HG02610 (cell line): ENCODE measurements around the gene ARHGEF1.

Experiments used
- ATAC-seq: cut with Tn5 transposase; IDR thresholded peaks from one replicate; pipeline ENCODE4 v1.9.1; 2021; ENCODE audit warnings: mild to moderate bottlenecking, moderate library complexity; ENCODE audit not compliant: unreplicated experiment

The ARHGEF1 gene, protein sequence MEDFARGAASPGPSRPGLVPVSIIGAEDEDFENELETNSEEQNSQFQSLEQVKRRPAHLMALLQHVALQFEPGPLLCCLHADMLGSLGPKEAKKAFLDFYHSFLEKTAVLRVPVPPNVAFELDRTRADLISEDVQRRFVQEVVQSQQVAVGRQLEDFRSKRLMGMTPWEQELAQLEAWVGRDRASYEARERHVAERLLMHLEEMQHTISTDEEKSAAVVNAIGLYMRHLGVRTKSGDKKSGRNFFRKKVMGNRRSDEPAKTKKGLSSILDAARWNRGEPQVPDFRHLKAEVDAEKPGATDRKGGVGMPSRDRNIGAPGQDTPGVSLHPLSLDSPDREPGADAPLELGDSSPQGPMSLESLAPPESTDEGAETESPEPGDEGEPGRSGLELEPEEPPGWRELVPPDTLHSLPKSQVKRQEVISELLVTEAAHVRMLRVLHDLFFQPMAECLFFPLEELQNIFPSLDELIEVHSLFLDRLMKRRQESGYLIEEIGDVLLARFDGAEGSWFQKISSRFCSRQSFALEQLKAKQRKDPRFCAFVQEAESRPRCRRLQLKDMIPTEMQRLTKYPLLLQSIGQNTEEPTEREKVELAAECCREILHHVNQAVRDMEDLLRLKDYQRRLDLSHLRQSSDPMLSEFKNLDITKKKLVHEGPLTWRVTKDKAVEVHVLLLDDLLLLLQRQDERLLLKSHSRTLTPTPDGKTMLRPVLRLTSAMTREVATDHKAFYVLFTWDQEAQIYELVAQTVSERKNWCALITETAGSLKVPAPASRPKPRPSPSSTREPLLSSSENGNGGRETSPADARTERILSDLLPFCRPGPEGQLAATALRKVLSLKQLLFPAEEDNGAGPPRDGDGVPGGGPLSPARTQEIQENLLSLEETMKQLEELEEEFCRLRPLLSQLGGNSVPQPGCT

DNA sequence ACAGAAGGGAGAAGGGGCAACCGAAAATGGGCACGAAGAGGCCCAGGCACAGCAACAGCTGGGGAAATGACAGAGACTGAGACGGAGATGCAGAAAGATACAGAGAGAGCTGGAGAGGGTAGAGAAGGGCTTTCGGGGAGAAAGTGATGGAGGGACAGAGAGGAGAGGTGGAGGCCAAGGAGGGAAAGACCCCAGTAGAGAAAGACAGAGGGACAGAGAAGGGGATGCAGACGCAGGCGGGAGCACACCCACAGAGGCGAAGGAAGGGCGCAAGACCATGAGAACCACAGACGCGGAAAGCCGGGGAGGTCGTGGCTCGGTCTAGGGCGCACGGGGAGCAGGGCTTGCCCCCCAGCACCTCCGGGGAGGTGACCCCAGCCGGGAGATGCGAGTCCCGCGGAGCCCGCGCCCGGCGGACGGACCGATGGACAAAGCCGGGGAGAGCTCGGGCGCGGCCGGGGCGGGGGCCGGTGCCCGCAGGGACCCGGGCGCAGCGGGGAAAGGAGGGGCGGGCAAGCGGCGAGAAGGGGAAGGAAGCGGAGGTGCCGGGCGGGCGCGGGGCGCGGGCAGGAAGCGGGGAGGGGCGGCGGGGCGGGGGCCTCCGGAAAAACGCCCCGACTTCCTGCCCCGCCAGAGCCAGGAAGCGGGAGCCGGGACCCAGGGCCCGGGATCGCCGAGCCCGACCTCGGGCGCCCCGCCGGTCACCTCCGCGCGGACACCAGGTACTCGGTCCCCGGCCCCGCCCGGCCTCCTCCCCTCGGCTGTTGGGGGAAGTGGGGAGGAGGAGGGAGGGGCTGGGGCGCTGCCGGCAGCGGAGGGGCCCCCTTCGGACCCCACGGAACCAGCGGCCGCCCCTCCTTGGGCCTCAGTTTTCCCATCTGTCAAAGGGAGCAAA is at the start of gene ARHGEF1:
Gene ARHGEF1 (plus strand): TSS at position 617 of the 895 bp plus-strand sequence. CDS start 4,899 bp downstream, outside the sequence.
- no peak for ATAC-seq

DNA sequence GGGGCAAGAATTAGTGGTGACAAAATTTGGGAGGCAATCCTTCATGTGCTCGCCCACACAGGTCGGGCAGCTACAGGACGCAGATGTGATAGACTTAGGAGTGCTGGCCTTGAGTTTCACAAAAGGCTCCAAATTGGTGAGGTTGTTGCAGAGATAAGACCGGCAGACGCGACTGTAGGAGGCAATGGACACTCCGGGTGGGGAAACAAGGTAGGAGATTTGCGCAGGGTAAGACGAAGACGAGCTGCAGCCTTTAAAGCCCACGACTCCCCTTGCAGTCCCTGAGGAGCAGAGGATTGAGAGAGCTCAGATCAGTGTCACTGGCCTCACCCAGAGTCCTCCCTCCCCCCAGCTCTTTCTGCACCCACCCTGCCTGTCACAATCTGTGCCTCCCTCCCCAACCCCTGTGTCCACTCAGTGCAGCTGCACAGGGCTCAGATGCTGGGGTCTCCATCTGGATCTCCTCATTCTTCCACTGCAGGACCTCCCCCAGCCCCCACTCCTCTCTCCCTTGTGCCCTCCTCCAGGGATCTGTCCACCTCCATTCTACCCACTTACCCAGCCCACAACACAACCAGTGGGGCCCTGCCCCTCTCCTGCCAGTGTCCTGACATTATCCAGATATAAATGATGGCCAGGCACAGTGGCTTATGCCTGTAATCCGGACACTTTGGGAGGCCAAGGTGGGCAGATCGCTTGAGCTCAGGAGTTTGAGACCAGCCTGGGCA is 44.8 kb upstream of the ARHGEF1 start:
- ATAC-seq: no peak

DNA sequence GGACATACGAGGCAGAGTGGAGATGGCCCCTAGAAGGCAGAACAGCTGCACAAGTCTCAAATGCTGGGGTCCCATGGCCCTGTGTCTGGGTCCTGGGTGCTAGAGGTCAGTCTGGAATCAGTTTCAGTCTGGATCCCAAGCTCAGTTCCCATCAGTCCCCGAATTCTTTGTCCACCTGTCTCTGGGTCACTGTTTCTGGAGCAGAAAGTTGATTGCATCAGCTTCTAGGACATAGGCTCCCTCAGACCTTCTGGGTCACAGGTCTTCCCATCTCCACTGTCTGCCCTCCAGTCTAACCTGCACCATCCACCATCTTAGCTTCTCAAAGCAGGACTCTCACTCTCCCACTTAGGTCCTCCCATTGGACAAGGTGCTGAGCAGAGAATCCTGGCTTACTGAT is 43.8 kb upstream of the ARHGEF1 start:
- no peak for ATAC-seq

DNA sequence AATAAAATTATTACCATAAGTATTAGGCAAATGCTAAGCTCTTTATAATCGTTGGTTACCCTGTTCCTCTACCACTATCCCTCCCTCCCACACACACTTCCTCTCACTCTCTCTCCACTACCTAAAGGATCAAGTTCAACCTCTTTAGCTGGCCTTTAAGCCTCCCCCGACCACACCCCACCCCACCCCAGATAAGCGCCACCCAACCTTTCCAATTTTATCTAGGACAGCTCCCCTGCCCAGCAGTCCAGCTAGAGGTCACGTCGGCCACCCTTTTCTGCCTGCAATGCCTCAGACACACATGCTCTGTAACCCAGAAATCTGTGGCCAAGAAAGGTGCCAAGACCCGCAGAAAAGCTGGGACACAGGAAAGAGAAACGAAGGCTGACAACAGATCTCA is 39.6 kb upstream of the ARHGEF1 start:
- ATAC-seq: no peak

DNA sequence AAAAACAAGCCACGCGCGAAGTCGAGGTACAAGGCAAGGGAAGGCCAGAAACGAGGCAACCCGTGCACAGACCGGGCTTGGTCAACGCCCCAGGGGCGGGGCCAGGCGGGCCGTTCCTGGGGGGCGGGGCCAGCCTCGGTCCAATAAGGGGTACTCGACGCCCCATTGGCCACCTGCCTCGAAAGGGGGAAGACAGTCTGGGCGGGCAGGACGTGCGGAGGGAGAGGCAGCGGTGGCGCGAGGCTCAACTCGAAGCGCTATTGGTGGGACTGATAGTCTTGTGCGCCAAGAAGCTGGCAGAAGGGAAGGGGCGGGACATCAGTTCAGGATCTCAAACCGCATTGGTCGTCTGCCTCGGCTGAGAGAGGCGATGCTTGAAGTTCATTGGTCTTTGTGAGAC is 38.4 kb upstream of the ARHGEF1 start, which contains the start of gene LYPD4:
Gene LYPD4 (minus strand): TSS at position 83 of the 400 bp plus-strand sequence. CDS start 5,398 bp downstream, outside the sequence.
- no peak for ATAC-seq

DNA sequence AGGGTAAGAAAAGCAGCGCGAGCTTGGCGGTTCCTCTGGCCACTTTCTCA is 38.2 kb upstream of the ARHGEF1 start, which contains the start of gene DMRTC2:
Gene DMRTC2 (plus strand): TSS at position 42 of the 50 bp plus-strand sequence. CDS start 2,387 bp downstream, outside the sequence.
- ATAC-seq: no peak

DNA sequence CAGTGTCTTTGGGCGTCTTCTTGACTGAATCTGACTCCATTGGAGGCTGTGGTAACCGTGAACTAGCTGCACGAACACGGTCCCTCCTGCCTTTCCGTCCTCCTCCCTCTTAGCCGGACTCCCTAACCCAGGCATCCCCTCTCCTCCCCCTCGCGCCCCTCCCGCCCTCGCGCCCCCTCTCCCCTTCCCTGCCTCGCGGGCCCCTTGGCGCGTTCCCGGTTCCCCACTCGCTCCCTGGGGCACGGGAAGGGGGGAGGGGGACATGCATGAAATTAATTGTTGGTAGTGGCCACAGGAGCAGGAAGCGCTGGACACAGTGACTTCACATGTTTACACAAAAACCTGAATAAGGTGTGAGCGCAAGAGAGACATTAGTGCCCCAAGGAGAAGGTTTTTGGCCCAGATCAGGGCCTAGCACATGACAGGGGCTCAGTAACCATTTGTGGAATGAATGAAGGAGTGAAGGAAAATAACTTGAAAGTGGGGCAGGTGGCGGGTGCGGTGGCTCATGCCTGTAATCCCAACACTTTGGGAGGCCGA is 37.9 kb upstream of the ARHGEF1 start:
- no peak for ATAC-seq

DNA sequence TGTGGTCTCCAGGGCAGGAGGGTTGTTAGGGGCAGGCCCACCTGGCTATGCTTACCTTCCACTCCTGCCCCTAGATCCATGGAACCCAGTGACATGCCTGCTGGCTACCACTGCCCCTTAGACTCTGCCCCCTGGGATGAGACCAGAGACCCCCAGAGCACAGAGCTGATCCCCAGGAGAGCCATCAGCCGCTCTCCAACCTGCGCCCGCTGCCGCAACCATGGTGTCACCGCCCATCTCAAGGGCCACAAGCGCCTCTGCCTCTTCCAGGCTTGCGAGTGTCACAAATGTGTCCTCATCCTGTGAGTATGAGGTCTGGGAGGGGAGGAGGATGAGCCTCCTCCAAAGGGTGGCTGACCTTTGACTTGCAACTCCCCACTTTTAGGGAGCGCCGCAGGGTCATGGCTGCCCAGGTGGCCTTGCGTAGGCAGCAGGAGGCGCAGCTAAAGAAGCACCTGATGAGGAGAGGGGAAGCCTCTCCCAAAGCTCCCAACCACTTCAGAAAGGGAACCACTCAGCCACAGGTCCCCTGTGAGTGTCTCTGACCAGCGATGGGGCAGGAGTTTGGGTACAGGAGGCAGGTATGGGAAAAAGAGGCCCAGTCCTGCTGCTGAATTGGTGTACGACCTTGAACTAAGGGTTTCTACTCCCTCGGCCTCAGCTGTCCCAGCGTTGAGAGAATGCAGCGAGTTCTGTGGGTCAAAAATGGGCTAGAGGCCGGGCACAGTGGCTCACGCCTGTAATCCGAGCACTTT is 35.5 kb upstream of the ARHGEF1 start:
- ATAC-seq: no peak

DNA sequence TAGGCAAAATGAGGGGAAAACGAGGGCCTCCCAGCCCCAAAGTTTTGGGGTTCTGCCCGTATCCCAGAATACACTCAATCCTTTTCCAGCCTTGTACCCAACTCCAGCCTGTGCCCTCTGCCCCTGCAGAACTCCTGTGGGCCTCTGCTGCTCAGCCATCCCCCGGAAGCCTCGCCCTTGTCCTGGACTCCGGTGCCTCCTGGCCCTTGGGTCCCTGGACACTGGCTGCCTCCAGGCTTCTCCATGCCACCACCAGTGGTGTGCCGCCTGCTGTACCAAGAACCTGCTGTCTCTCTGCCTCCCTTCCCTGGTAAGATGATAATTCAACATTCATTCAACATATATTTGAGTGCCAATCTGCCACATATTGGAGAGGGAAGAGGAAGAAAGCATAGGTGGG is 34.3 kb upstream of the ARHGEF1 start:
- no peak for ATAC-seq

DNA sequence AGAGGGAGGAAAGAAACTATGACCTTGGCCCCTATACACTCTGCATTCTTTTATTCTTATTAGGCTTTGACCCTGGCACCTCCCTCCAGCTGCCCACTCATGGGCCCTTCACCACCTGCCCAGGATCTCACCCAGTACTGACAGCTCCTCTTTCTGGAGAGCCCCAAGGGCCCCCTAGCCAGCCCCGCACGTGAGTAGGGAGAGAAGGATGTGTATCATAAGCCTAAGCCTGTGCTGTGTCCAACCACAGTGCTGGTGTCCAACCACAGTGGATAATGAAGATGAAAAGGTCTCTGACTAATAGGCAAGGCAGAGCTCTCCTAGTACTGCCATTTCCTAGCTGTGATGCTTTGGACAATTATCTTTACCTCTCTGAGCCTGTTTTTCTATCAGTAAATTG is 33.9 kb upstream of the ARHGEF1 start:
- no peak for ATAC-seq

DNA sequence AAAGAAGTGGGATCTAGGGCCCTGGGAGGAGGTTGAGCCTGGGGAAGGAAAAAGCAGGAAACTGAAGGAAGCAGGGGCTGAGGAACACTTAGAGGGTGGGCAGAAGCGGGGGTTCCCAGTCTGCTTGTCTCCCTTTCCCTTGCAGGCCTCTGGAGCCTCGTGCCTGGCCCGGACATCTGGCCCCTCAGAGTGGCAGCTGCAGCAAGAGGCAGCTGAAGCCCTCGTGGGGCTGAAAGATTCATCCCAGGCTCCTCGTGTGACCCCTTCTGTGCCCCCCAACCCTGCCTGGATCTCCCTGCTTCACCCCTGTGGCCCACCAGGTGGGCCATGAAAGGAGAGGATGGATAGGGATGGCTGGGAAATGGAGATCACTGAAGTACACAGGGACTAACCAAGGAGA is 32.6 kb upstream of the ARHGEF1 start:
- no peak for ATAC-seq

DNA sequence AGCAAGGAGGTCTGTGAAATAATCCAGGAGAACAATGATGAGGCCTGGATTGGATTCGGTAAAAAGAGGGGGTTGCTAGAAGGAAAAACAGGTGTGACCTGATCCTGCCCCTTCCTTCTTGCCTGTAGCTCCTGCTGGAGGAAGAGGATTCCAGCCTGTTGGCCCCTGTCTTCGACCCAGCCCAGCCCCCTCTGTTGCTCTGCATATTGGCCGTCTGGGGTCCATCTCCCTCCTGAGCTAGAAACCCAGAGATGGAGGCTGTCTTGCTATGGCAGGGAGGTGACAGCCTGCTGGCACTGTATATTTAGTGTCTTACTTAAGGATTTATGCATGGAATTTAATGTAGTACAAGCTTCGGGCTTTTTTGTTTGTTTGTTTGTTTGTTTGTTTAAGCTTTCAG is 31.5 kb upstream of the ARHGEF1 start:
- no peak for ATAC-seq

DNA sequence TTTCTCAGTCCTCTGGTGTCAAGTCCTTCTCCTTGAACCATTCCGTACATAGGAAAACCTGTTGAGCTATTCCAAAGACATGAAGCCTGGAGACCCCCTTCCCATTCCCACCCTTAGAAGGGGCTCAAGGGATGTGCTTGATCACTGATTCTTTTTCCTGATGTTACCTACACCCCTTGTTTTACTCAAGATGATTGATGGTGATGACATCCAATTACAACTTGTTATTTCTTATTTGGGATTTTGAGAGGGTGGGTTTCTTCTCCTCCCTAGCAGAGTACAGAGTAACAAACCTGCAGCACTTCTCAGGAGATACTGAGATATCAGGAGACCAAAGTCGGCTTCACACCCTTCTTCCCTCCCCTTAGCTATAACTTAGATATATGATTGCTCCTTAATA is 29.6 kb upstream of the ARHGEF1 start:
- no peak for ATAC-seq

DNA sequence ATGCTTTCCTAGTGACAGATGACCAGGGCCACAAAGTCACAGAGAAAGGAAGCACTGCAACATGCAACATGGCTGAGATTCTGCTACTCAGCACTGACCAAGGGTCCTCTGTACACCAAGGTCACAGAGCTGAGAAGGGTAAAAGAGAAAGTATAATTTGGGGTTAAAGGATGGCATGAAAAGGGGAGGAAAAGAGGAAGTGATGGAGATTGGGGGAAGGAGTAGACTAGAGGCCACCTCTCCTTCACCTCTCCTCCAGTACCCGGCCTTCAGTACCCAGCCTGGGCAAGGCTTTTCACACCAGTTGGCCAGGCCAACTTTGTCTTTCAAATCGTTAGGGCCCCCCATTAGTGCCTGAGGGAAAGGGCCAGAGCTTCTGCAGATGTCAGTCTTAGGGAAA is 29.2 kb upstream of the ARHGEF1 start:
- no peak for ATAC-seq

DNA sequence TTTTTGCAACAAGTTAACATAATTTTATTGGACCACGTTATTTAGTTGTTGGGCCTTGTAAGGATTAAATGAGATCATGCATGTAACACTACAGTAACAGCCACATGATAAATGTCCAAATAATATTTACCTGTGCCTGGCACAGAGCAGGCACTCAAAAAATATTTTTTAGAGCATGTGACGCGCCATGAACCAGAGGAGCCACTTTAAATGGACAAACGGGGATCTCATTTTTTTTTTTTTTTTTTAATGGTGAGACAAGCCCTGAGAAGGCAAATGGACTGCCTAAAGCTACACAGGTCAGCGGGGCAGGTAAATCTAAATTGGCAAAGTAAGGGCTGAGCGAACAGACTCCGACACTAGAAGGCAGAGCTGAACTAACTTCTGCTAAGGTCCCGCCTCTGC is 23.8 kb upstream of the ARHGEF1 start:
- no peak for ATAC-seq

DNA sequence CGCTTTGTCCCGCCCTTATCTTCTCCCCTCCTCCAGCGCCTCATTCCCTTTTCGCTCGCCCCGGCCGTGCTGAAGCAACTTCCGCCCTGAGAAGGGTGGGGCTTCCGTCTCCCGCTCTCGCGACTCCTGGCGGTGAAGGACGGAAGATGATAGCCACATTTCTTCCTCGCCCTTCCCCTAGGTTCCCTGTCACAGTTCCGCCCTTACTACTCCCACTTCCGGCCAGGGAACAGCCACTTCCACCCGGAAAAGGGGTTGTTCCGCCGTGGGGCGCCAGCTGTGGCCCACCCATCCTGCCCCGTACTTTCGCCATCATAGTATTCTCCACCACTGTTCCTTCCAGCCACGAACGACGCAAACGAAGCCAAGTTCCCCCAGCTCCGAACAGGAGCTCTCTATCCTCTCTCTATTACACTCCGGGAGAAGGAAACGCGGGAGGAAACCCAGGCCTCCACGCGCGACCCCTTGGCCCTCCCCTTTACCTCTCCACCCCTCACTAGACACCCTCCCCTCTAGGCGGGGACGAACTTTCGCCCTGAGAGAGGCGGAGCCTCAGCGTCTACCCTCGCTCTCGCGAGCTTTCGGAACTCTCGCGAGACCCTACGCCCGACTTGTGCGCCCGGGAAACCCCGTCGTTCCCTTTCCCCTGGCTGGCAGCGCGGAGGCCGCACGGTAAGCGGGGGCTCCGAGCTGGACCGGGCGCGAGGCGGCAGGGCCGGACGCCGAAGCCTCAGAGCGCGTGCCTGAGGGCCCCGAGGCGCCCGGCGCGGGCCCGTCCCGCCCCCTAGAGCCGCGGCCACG is 23.2 kb upstream of the ARHGEF1 start, which contains the start of gene RPS19:
Gene RPS19 (plus strand): TSS at position 638 of the 801 bp plus-strand sequence. CDS start 520 bp downstream, outside the sequence.
- ATAC-seq: peak; percentile 70

DNA sequence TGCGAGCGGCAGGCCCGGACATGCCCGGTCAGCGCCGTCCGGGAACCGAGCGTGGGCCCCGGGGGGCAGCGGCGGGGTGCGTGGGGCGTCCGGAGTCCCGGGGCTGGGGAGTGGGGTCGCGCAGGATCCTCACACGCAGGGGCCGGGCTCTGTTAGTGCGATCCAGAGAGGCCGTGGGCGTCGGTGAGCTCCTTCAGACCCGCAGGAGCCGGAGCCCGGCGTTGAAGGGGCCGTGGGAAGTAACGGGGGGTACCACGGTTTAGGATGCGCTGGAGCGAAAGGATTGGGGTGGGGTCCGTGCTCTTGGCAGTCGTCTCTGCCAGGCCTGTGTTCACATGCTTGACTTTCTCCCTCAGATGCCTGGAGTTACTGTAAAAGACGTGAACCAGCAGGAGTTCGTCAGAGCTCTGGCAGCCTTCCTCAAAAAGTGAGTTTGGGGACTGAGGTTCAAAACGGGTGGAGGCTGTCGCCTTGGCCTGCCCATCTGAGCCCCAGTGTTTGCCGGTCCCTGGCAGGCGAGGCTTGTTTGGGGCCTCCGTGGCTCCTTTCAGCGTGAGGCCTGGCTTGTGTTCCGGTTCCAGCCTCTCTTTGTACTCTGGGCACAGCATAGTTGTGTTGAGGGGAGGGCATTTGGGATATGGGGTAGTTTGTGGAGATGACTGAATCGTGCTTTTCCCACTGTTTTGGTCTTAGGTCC is 22.4 kb upstream of the ARHGEF1 start:
- no peak for ATAC-seq

DNA sequence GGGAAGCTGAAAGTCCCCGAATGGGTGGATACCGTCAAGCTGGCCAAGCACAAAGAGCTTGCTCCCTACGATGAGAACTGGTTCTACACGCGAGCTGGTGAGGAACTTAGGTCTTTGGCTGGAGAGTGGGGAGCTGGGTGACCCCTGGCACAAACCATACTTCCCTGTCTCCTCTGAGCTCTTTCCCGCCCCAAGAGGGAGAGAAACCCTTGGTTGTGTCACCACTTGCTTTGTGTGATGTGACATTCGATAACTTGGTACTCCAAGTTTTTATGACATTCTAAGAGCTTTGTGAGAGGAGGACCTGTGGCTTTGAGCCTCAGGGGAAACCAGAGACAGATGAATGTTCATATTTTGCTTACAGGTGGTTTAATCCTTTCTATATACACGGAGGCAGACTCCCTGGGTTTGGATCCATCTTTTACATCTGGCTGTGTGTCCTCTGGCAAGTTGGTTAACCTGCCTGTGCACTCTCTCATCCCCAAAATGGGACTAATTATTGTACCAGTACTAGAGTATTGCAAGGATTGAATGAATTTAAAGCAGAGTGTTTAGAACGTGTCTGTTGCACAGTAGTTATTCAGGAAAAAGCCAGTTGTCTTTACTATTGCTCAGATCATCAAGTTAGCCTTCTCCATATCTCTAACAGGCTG is 21.7 kb upstream of the ARHGEF1 start:
- ATAC-seq: no peak
